Non-pigmented ciliary epithelial cell (primary cell): ENCODE data around the gene B4GALT5.
"Not testable (repeated sequence)": the region's sequence is repeated elsewhere in the genome, so short reads cannot be mapped to it uniquely, and the experiment has no call there.

ENCODE experiments used
- DNase-seq: peaks from one replicate; pipeline ENCODE4 v3.0.0-alpha.2; 2010; ENCODE audit warnings: low read depth

Gene B4GALT5

DNA sequence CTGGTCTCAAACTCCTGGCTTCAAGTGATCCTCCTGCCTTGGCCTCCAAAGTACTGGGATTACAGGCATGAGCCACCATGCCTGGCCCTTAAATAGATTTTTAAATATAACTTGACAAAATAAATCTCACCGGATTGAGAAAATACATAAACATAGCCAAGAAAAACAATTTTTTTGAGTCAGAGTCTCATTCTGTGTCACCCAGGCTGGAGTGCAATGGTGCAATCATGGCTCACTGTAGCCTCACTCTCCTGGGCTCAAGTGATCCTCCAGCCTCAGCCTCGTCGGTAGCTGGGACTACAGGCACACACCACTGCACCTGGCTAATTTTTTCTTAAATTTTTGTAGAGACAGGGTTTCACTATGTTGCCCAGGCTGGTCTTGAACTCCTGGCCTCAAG lies 85.4 kb downstream of the B4GALT5 start:
- DNase-seq: not testable (repeated sequence)

DNA sequence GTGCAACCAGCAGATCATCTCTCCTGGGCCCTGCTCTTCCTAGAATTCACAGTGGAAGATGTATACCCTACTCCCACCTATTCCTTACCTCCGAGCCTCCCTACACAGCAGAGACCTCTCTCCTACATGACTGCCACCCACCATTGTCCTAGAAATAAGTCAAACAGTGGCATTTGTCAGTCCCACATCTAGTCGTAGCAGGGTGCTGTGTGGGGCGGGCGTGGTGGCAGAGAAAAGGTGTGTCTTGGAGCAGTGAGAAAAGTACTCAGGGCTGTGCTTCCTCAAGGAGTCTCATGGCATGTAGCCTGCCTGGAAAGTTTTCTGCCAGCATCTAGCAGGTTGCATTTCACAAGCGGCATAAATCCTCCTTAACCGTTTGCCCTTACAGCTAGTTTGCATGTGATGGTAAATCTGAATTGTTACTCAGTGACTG lies 86.3 kb downstream of the B4GALT5 start:
- no peak for DNase-seq

DNA sequence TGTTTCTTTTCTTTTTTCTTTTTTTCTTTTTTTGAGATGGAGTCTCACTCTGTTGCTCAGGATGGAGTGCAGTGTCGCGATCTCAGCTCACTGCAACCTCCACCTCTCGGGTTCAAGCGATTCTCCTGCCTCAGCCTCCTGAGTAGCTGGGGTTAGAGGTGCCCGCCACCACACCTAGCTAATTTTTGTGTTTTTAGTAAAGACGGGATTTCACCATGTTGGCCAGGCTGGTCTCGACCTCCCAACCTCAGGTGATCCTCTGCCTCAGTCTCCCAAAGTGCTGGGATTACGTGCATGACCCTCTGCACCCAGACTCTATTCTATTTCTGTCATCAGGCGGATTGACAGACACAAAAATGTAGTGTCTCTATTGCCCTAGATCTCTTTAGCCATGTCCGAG lies 88.7 kb downstream of the B4GALT5 start:
- DNase-seq: not testable (repeated sequence)

DNA sequence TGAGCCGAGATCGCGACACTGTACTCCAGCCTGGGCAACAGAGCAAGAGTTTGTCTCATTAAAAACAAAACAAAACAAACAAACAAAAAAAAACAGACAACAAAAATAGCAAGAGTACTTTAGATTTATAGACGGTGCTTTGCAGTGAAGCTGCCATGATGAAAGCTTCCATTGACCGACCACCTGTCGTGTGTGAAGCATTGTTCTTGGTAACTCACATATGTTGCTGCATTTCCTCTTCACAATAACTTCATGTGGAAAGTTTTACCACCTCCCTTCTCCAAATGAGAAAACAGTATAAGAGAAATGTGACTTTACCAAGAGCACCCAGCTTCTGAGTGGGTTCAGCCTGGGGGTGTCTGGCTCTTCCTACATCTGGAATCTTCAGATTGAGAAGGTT lies 89.4 kb downstream of the B4GALT5 start:
- no peak for DNase-seq

DNA sequence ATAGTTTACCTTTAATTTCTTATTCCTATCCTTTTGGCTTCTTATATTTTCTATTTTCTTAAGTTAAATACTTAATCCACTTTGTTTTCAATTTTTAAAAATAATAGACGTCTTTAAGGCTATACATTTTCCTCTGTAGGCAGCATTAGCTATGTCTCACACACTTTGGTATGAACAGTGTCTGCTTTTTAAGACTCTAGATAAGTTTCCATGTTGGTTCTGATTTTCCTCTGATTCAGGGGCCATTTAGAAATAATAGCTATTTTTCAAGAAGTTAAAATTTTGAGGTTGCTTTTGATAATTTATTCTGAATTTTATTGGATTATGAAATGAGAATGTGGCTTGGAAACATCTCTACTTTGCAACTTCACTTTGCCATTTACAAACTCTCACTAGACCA lies 91.4 kb downstream of the B4GALT5 start:
- DNase-seq: no peak

DNA sequence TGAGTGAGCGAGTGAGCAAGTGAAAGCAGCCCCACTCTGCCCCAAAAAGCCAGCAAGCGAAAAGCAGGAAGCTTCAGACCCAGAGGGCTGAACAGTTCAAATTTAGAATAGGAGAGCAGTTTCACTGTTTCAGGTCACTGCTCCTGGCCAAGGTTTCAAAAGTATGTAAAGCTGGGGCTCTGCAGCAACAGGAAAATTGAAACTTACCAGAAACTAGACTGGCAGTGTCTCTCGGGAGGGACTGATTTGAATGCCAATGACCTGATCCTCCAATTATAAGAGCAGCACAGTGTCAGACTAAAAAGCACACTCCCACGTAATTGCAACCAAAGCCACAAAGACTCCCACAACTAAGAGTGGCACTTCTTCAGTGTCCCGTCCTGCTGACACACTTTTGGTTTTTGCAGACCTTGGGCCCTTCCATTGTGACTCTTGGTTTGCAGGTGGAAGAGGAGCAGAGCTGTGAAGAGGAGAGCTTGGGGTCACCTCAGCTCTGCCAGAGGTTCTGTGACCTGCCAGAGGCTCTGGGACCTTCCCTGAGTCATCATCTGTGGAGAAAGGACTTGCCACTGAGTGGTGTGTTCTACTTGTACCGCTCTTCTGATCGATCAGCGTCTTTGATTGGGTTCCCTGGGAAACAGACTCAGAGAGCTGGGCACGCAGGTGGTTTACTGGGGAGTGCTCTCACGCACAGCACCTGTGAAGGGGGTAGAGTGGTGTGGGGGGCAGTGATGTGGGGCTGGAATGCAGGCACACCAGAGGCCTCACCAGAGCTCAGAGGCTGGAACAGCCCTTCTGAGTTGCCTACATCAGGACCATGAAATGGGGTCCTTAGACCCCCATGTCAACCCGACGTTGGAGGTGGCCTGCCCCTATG lies 93.1 kb downstream of the B4GALT5 start:
- DNase-seq: no peak

DNA sequence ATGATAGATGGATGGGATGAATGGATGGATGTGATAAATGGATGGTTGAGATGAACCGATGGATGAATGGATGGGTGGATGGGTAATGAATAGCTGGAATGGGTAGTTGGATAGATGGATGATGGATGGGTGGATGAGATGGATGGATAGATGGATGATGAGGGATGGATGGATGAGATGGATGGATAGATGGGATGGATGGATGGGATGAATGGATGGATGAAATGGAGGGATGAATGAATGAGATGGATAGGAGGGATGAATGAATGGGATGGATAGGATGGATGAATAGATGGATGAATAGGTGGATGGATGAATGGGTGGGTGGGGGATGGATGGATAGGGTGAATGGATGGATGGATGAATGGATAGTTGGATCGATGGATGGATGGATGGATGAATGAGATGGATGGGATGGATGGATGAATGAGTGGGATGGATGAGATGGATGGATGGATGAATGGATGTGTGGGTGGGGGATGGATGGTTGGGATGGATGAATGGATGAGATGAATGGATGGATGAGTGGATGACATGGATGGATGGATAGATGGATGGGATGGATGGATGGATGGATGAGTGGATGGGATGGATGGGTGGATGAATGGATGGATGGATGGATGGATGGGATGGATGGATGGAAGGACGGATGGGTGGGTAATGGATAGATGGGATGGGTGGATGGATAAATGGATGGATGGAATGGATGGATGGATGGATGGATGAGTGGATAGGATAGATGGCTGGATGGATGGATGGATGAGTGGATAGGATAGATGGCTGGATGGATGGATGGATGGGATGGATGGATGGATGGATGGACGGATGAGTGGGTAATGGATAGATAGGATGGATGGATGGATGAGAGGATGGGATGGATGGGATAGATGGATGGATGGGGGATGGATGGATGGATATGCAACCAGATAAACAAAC lies 94.3 kb downstream of the B4GALT5 start:
- no peak for DNase-seq

DNA sequence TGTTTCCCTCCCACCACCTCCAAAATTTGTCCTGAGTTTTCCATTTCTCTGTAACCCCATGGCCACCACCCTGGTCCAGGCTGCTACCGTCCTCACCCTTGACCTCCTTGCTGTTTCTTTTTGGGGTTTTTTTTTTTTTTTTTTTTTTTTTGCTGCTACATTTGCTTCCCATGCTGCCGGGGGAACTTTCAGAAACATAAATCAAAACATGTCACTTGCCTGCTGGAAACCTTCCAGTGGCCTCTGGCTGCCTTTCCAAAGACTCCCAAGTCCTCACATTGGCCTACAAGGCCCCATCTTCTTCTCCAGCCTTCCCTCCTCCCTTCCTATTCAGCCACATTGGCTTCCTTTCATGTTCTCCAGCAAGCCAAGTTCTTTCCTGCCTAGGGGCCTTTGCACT lies 95.4 kb downstream of the B4GALT5 start:
- DNase-seq: no peak

DNA sequence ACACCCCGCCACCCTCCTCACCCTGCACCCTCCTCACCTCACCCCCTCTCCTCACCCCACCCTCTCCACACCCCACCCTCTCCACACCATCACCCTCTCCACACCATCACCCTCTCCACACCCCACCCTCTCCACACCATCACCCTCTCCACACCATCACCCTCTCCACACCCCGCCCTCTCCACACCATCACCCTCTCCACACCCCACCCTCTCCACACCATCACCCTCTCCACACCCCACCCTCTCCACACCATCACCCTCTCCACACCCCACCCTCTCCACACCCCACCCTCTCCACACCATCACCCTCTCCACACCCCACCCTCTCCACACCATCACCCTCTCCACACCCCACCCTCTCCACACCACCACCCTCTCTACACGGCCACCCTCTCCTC lies 96.3 kb downstream of the B4GALT5 start:
- DNase-seq: not testable (repeated sequence)

DNA sequence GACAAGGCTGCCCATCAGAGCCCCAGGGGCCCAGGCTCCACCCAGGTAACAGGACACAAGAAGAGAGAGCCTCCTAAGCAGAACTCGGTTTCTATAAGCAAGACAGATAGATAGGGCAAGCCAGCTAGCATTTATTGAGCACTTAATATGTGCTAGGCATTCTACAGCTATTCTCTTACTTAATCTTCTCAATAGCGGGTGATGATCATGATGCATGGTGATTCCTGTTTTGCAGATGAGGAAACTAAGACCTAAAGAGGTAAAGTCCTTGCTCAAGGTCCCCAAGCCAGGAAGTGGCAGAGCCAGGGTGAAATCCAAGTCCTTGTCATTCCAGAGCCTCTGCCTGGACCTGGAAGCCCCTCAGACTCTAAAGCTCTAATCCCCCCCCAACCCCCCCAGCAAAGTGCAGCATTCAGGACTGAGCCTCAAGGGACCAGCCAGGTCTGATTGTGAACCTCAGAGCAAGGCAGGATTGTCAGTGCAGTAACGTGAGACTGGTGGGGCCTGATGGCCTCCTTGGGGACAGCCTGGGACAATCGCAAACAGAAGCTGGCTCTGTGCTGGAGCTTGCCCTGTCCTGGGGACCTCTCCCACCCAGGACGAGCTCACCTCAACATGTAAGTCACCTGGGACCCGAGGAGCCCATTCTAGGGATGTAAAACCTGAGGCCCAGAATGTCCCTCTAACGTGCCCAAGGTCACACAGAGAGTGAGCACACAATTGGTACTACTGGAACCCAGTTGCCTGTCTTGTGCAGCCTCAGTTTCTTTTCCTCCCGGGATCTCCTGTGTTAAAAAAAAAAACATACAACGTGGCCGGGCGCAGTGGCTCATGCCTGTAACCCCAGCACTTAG lies 97.3 kb downstream of the B4GALT5 start:
- DNase-seq: no peak

DNA sequence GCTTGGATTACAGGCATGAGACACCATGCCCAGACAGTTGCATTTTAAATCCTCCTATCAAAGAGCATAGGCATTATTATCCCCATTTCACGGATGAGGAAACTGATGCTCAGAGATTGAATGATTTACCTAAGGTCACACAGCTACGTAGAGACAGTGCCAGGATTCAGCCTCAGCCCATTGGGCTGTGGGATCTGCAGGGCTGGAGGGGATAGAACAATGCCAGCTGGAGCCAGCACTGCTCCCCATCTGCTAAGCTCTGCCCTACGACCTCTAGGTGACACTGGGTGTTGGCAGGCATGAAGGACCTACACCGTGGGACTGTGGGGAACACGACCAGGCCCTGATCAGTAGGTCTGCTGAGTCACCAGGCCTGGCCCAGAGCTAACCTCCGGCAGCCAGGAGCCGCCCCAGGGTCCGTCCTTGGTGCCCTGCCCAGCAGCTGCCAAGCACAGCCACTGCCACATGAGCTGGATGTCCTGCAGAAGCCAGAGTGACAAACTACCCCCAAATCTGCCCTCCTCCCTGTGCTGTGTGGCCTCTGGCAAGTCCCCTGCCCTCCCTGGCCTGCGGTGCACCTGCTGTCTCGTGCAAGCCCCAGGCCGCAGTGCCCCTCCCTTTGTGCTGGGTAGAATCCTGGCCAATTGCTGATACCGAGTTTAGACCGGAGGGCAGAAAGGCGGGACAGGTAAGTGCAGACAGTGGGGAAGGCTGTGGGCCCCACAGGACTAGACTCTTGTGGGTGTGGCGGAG lies 98.1 kb downstream of the B4GALT5 start:
- DNase-seq: no peak

DNA sequence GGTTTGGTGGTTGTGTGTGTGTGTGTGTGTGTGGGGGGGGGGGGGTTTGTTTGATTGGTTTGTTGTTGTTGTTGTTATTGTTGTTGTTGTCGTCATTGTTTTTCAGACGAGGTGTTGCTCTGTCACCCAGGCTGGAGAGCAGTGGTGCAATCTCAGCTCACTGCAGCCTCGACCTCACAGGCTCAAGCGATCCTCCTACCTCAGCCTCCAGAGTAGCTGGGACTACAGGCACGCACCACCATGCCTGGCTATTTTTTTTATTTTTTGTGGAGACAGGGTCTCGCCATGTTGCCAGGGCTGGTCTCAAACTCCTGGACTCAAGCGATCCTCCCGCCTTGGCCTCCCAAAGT lies 98.7 kb downstream of the B4GALT5 start:
- not testable (repeated sequence) for DNase-seq

DNA sequence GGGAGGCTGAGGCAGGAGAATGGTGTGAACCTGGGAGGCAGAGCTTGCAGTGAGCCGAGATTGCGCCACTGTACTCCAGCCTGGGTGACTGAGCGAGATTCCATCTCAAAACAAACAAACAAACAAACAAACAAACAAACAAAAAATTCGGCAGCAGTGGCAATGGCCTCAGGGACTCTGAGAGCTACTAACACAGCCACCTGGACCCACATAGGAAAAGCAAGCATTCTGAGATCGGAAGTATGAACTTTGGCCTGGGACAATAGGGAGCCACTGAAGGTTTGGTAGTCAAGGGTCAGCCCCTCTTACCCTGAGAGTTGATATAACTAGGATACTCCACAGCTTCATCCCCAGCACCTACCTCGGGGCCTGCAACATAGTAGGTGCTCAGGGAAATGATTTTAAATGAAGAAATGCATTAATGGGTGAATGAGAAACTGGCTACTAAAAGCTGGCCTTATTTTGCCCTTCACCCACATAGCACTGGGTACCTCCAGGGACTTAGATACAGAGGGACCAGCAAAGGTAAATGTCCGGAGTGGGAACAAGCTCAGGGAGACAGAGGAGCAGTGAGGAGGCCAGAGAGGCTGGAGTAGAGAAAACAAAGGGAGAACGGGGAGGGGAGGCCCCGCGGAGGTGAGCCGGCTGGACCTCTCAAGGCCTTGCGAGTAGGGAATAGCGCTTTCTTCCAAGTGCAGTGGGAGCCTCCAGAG lies 99.2 kb downstream of the B4GALT5 start:
- DNase-seq: no peak

DNA sequence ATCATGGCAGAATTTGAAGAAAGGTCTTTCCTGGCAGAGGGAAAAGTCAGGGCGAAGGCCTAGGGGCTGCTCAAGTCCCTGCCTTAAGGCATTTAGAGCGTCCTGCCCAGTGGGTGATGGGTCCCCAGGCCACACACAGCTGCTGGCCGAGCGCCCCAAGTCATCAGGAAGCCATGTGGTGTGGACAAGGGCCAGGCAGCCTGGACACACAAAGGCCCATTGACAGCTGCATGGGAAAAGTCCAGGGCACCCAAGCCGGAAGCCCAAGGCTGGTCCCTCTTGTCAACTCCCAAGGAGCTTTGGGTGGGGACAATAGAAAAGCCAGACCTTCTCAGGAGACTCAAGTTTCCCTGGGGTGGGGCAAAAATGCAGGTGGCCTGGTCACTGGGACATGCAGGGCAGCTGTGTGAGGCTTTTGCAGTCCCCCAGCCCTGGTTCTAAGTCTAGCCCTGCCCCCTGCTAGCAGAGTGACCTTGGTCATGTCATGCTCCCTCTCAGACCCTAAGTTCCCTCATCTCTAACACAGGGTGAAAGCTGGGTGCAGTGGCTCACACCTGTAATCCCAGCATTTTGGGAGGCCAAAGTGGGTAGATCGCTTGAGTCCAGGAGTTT lies 101.4 kb downstream of the B4GALT5 start:
- no peak for DNase-seq

DNA sequence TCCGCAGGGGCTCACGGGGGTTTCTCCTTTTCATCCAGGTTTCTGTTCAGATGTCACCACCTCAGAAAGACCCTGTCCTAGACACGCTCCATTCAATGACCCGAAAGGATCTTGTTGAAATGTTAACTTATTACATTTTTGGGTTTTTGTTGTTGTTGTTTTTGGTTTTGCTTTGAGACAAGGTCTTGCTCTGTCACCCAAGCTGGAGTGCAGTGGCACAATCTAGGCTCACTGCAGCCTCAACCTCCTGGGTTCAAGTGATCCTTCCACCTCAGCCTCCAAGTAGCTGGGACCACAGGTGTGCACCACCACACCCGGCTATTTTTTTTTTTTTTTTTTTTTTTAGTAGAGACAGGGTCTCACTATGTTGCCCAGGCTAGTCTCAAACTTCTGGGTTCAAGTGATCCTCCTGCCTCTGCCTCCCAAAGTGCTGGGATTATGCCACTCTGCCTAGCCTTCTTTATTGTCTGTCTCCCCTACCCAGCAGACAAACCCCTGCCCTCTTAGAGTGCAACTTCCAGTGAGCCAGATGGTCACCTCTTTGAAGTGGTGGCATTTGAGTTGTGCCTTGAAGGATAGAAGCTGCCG lies 102.0 kb downstream of the B4GALT5 start:
- DNase-seq: not testable (repeated sequence)

DNA sequence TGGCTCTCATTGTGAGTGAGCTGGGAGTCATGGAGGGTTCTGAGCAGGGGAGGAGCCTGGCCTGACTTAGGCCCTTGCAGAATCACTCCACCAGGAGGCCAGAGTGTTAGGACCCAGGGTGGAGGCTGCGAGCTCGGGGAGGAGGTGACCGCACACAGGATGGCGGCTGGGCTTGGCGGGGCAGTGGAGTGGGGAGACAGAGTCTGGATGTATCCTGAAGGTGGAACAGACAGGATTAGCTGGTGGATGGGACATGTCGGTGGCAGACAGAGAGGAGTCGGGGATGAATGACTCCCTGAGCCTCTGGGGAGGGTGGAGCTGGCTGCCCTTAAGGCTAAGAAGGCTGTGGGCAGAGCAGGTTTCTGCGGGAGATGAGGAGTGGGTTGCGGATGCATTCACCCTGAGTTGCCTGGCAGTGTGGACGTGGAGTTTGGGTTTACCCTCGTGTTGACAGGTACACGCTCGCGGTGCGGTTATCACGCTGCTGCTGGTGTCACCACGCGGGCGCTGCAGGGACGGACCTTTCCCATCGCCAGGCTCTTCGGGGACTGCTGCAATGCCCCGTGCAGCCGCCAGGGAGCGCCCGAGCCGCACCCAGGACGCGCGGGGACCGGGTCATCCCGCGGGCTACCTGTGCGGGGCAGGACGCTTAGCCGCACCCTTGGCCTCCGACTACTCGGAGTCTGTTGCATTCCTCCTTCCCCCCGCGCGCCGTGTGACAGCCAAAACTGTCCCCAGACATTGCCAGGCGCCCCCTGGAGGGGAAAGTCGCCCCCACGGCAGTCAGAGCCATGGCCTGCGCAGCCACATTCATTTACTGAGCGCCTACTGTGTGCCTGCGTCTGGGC lies 102.8 kb downstream of the B4GALT5 start:
- no peak for DNase-seq

DNA sequence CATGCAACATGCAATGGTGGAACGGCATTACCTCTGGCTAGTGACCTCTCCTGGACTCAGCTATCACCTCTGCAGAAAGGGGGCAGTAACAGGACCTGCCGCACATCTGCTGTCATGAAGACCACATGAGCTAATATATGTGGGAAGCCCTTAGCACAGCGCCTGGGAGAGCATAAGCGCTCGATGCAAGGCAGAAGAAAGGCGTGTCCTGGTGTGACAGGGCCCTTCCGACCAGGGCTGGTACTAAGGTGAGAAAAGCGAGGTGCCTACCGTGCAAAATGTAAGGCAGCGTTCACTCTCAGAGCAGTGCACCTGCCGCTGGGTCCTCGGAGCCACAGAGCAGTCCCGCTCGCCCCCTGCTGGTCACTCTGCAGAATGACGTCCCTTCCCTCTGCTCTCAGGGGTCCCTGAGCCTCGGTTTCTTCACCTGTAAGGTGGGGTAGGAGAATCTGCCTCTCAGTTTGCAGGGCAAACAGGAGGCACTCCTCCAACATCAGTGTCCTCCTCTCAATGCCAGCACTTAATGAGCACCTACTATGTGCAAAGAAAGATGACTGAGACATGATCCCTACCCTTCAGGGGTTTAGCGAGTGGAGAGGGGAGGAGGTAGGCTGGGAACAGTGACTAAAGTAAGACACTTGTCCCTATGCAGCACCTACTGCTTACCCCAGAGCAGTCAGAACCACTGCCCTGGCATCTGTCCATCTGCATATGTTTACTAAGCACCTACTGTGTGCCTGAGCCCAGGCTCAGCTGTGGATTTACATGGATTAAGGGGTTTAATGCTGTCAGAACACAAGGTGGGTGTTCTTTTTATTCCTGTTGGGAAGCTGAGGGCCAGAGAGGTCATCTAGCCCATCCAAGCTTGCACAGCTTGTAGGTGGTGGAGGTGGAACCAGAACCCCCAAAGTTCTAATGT lies 104.7 kb downstream of the B4GALT5 start:
- no peak for DNase-seq

DNA sequence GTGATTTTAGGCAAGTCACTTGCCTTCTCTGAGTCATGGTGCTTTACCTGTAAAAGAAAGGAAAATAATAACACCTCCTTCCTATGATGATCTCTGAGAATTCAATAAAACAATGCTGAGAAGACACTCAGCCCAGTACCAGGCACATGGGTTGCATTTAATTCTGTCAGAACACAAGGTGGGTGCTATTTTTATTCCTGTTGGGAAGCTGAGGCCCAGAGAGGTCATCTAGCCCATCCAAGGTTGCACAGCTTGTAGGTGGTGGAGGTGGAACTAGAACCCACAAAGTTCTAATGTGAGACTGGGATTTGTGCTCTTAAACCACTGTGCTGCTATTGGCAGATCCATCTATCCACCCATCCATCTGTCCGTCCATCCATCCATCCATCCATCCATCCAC lies 106.1 kb downstream of the B4GALT5 start:
- DNase-seq: no peak
